Muscle layer of colon (tissue), 2 donors: Measurements from ENCODE around the gene MED25.
A peak's percentile ranks its signal among the peaks of the same experiment; 100 is the strongest.

Experiments
- H3K27ac ChIP-seq: one replicate; pipeline ENCODE4 v1.7.0; 2013; ENCODE audit warnings: low read depth, mild to moderate bottlenecking, low read length, moderate library complexity
- H3K27me3 ChIP-seq, 2 donors: one replicate each; pipeline ENCODE4 v1.7.0; 2013; ENCODE audit warnings: low read length in 2 of 2, mild to moderate bottlenecking in 2 of 2; ENCODE audit not compliant: insufficient read depth in 2 of 2, control insufficient read depth in 1 of 2
- H3K36me3 ChIP-seq: one replicate; pipeline ENCODE4 v1.7.0; 2013; ENCODE audit warnings: mild to moderate bottlenecking, low read length; ENCODE audit not compliant: insufficient read depth
- H3K4me1 ChIP-seq: one replicate; pipeline ENCODE4 v1.7.0; 2013; ENCODE audit warnings: mild to moderate bottlenecking, low read length; ENCODE audit not compliant: insufficient read depth
- H3K4me3 ChIP-seq, 2 donors: one replicate each; pipeline ENCODE4 v1.7.0; 2013; ENCODE audit warnings: low read length in 2 of 2, low read depth in 1 of 2, mild to moderate bottlenecking in 1 of 2, moderate library complexity in 1 of 2
- H3K9ac ChIP-seq: one replicate; pipeline ENCODE4 v1.7.0; 2013; ENCODE audit warnings: low read length
- H3K9me3 ChIP-seq: one replicate; pipeline ENCODE4 v1.7.0; 2013; ENCODE audit warnings: mild to moderate bottlenecking, low read length
- donor health status: abdominal sarcoma.
- donor health status: Adenocarcinoma of cecum.

MED25 gene

DNA sequence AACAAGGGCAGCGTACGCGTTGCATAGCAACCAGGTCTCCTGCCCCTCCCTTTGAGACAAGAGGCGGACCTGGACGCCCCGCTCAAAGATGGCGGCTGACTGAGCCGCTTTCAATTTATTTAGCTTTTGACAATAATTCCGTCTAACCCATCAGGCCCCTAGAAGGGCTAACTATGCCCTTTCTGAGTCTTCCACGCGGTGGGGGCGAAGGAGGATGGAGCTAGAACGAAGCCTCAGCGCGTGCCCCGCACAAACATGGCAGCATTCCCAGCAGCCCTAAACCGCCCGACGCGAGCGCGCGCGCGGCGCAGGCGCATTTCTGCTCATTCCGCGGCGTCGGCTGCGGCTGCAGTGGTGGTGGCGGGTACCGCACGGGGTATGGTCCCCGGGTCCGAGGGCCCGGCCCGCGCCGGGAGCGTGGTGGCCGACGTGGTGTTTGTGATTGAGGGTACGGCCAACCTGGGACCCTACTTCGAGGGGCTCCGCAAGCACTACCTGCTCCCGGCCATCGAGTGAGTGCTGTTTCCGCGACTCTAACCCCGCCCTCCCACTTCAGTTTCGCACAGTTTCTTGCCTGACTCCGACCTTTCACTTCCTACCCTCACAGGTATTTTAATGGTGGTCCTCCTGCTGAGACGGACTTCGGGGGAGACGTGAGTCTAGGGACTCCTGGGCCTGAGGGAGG is at the start of gene MED25:
TSS of gene MED25 (plus strand) at position 326 of the 685 bp plus-strand sequence. CDS start at position 379, 53 bp downstream.
- Histone ChIP-seq H3K27ac (peak within 1 kb of the TSS; percentile 96), H3K27me3 (no peaks in the 10 kb centered on the region), H3K4me1 (peaks cover 13% of the 10 kb centered on the region), H3K36me3 (peaks cover 3% of the 10 kb centered on the region), H3K4me3 (peak within 1 kb of the TSS; percentile 96 to 98), H3K9me3 (no peaks in the 10 kb centered on the region), H3K9ac (peak within 1 kb of the TSS; percentile 54)

DNA sequence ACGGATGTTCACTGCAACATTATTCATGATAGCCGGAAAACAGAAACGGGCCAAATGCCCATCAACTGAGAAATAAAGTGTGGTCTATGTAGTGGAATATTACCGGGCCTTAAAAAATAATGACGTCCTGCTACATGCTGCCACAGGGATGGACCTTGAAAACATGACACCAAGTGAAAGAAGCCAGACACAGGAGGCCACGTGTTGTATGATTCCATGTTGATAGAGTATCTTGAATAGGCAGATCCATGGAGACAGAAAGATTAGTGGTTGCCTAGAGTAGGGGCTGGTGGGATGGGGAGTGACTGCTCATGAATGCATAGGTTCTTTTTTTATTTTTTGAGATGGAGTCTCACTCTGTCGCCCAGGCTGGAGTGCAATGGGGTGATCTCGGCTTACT is 47.6 kb upstream of the MED25 start:
- Histone ChIP-seq H3K9me3 (no peaks in the 10 kb centered on the region), H3K4me3 (no peak overlapping the region), H3K4me1 (peaks cover 25% of the 10 kb centered on the region), H3K36me3 (peaks cover 8% of the 10 kb centered on the region), H3K27ac (no peak overlapping the region), H3K9ac (no peak overlapping the region), H3K27me3 (no peaks in the 10 kb centered on the region)

DNA sequence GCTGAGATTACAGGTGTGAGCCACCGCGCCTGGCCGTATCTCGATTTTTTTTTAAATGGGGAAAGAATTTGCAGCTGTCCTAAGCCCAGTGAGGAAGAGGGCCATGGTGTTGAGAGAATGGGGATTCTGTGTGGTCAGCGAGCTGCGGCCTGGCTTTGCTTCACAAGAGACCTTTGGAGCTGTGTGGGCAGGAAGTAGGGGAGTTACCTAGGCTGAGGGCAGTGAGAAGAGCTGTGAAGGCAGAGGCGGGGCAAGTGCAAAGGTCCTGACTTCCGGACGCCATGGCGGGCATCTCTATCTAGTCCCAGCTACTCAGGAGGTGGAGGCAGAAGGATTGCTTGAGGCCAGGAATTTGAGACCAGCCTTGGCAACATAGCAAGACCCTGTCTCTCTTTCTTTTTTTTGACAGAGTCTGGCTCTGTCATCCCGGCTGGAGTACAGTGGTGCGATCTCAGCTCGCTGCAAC is 46.4 kb upstream of the MED25 start:
- H3K36me3 ChIP-seq, result peaks cover 8% of the 10 kb centered on the region
- no peak overlapping the region for H3K4me3 ChIP-seq
- no peaks in the 10 kb centered on the region for H3K27me3 ChIP-seq
- no peak overlapping the region for H3K27ac ChIP-seq
- peaks cover 19% of the 10 kb centered on the region for H3K4me1 ChIP-seq
- H3K9ac ChIP-seq, result no peak overlapping the region
- H3K9me3 ChIP-seq, result no peaks in the 10 kb centered on the region

- H3K27ac ChIP-seq, result no peak overlapping the region
- H3K4me1 ChIP-seq, result peaks cover 13% of the 10 kb centered on the region
- no peaks in the 10 kb centered on the region for H3K27me3 ChIP-seq
- no peak overlapping the region for H3K4me3 ChIP-seq
- H3K36me3 ChIP-seq, result peaks cover 8% of the 10 kb centered on the region
- no peaks in the 10 kb centered on the region for H3K9me3 ChIP-seq
- H3K9ac ChIP-seq, result no peak overlapping the region
These were observed 45.1 kb upstream of the MED25 start for GRCh38 chr19:49772850-49773432.

DNA sequence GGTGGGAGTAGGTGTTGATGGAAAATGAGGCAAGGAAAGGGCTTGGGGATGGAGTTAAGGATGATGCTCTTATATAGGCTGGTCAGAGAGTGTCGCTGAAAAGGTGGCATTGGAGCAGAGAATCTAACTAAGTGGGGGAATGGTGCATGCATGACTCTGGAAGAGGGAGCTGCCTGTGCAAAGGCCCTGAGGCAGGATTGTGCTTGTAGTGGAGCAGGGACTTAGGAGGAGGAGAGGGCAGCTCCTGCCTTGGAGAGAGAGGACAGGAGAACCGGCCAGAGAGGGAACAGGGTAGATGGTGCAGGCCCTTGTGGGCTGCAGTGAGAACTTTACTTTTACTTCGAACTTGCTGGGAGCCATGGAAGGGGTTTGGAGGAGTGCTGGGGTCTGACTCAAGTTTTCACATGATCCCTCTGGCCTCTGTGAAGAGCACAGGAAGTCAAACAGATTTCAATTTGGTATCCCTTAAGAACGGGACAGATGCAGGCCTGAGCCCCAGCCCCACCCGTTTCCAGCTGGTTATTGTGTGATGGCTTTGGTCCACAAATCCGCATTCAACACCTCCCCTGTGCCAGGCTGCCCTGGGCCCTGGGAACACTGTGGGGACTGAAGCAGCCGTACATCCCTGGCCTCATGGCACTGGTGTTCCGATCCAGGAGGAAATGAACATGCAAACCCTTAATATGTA is 44.3 kb upstream of the MED25 start:
- Histone ChIP-seq H3K27ac (no peak overlapping the region), H3K9ac (no peak overlapping the region), H3K36me3 (peaks cover 8% of the 10 kb centered on the region), H3K4me1 (peaks cover 5% of the 10 kb centered on the region), H3K27me3 (no peaks in the 10 kb centered on the region), H3K9me3 (no peaks in the 10 kb centered on the region), H3K4me3 (no peak overlapping the region)

GRCh38 chr19:49774969-49775368 is 43.1 kb upstream of the MED25 start:
- no peak overlapping the region for H3K27ac ChIP-seq
- no peaks in the 10 kb centered on the region for H3K4me1 ChIP-seq
- peaks cover 12% of the 10 kb centered on the region for H3K36me3 ChIP-seq
- no peak overlapping the region for H3K9ac ChIP-seq
- no peaks in the 10 kb centered on the region for H3K27me3 ChIP-seq
- H3K9me3 ChIP-seq, result no peaks in the 10 kb centered on the region
- no peak overlapping the region for H3K4me3 ChIP-seq

GRCh38 chr19:49775742-49776370 is 42.2 kb upstream of the MED25 start:
- H3K27ac ChIP-seq, result no peak overlapping the region
- no peak overlapping the region for H3K9ac ChIP-seq
- H3K9me3 ChIP-seq, result no peaks in the 10 kb centered on the region
- no peak overlapping the region for H3K4me3 ChIP-seq
- H3K27me3 ChIP-seq, result no peaks in the 10 kb centered on the region
- H3K4me1 ChIP-seq, result no peaks in the 10 kb centered on the region
- H3K36me3 ChIP-seq, result peaks cover 13% of the 10 kb centered on the region

DNA sequence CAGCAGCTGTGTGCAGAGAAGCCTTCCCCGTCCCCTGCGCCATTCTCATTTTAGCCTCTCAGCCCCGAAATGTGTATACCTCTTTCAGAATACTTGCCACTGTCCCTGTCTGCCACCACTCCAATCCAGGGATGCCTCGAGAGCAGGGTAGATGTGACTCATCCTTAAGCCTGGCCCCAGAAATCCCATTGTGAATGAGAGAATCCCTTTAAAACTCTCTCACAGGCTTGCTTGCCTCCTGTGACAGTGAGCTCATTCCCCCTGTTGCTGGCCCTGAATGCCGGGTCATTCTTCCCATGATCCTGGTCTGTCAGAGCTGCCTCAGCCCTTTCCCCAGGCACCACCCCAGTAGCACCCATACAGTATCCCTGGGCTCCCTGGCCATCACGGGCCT is 41.7 kb upstream of the MED25 start:
- Histone ChIP-seq H3K9me3 (no peaks in the 10 kb centered on the region), H3K27me3 (no peaks in the 10 kb centered on the region), H3K4me1 (no peaks in the 10 kb centered on the region), H3K4me3 (no peak overlapping the region), H3K27ac (no peak overlapping the region), H3K9ac (no peak overlapping the region), H3K36me3 (peaks cover 13% of the 10 kb centered on the region)

DNA sequence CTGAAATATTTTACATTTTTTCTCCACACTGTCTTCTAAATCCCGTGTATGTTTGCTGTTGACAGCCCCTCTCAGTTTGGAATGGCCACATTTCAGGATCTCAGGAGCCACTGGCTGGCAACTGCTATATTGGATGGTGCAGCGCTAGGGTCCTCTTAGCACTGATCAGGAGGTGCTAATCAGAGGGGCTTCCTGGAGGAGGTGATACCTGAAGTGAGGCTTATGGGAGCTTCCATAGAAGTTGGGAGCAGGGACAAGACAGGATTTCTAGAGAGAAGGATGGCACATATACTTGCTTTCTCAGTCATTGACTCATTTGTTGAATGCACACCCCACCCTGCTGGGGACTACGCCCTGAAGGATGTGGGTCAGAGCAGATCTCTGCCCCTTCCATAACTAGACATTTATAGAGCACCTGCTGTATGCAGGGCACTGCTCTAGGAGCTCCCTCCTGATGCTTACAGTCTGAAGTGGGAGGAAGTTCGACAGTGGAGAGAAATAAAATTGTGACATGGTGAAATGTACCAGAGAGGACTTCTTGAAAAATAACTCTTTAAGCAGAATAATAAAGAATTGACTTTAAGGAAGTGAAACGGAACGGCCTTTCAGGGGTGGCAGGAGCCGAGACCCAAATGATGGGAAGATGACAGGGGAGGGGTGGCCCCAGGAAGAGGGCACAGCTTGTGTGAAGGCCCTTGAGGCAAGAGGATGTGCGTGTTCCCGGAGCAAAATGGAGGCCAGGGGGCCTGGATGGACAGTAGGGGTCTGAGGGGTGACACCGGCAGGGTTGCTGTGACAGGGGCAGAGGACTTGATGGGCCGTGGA is 38.1 kb upstream of the MED25 start:
- Histone ChIP-seq H3K27ac (no peak overlapping the region), H3K4me3 (no peak overlapping the region), H3K36me3 (peaks cover 22% of the 10 kb centered on the region)

DNA sequence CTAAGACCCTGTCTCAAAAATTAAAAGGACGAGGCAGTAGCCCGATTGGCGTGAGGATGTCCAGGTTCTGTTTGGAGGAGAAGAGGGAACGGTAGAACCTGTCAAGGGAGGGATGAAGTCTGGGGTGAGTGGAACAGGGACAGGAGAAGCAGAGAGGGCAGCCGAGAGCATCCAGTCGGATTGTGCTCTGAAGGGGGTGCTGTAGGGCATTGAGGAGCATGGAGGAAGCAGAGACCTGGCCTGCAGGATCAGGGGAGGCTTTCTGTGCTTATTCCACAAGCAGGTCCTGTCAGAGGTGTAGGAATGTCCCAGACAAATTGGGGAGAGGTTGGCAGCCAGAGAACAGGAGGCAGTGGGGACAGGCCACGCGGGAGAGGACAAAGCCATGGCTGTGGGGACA is 37.2 kb upstream of the MED25 start:
- no peak overlapping the region for H3K9ac ChIP-seq
- no peaks in the 10 kb centered on the region for H3K9me3 ChIP-seq
- H3K36me3 ChIP-seq, result peaks cover 22% of the 10 kb centered on the region
- H3K27me3 ChIP-seq, result no peaks in the 10 kb centered on the region
- H3K4me1 ChIP-seq, result no peaks in the 10 kb centered on the region
- no peak overlapping the region for H3K4me3 ChIP-seq
- peak overlapping the region; percentile 4 for H3K27ac ChIP-seq

More for the DNA sequence above, 38.1 kb upstream of the MED25 start:
- H3K9me3 ChIP-seq, result no peaks in the 10 kb centered on the region
- H3K4me1 ChIP-seq, result no peaks in the 10 kb centered on the region
- H3K9ac ChIP-seq, result no peak overlapping the region
- no peaks in the 10 kb centered on the region for H3K27me3 ChIP-seq

DNA sequence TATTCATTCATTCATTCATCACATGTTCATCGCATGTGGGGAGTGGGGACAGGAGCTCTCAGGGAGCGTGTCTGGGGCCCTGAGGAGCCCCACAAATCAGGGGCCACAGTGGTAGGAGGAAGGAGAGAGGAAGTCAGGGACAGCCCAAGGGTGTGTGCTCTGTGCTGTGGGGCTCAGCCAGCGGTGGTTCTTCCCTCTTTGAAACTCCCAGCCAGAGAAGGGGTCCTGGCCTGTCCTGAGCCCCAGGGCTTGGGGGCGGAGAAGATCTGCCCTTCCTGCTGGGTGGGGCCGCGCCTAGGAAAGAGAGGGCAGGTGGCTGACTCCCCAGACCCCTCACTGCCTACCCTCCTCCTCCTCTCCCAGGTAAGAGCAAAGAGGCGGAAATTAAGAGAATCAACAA is 36.7 kb upstream of the MED25 start:
- Histone ChIP-seq H3K36me3 (peaks cover 22% of the 10 kb centered on the region), H3K27me3 (no peaks in the 10 kb centered on the region), H3K9me3 (no peaks in the 10 kb centered on the region), H3K9ac (no peak overlapping the region), H3K4me1 (no peaks in the 10 kb centered on the region), H3K4me3 (no peak overlapping the region), H3K27ac (peak overlapping the region; percentile 4)
